Thyroid gland (tissue), 4 donors: ENCODE measurements around the gene PAXX. TPM values are rescaled to one million over a fixed set of nuclear protein-coding genes. Genes with fewer than 3 reads are reported as not detected.

Experiments
- DNase-seq, 2 donors: peaks; one replicate each; pipeline ENCODE4 v3.0.0-alpha.2; 2019
- H3K27ac ChIP-seq, 3 donors: fragments of 200-600 bp; sonication (generic); 1 replicate in 2 of 3; 2 replicates in 1 of 3; pipeline ENCODE4 v1.5.1; 2016 to 2019; ENCODE audit warnings: mild to moderate bottlenecking in 1 of 3, moderate library complexity in 1 of 3
- H3K27me3 ChIP-seq: fragments of 200-600 bp; sonication (generic); one replicate; pipeline ENCODE4 v1.5.1; 2019
- H3K36me3 ChIP-seq, 2 donors: fragments of 200-600 bp; sonication (generic); one replicate each; pipeline ENCODE4 v1.5.1; 2016 to 2019
- H3K4me1 ChIP-seq, 2 donors: fragments of 200-600 bp; sonication (generic); one replicate each; pipeline ENCODE4 v1.5.1; 2017 to 2019
- H3K4me3 ChIP-seq, 3 donors: fragments of 200-600 bp; sonication (generic); replicated peaks in 1 of 3; 1 replicate in 2 of 3; 2 replicates in 1 of 3; pipeline ENCODE4 v1.5.1; 2016; ENCODE audit warnings: mild to moderate bottlenecking in 1 of 3
- H3K9me3 ChIP-seq: fragments of 200-600 bp; sonication (generic); one replicate; pipeline ENCODE4 v1.5.1; 2017
- CTCF ChIP-seq, 6 experiments: fragments of 200-600 bp in 3 of 6; fragments of 450-650 bp in 3 of 6; sonication (generic) in 3 of 6; IDR thresholded peaks; one replicate each; pipeline ENCODE4 v1.5.1; 2016 to 2019; ENCODE audit warnings: antibody characterized with exemption in 6 of 6, mild to moderate bottlenecking in 2 of 6, inconsistent platforms in 1 of 6, moderate library complexity in 1 of 6
- POLR2A ChIP-seq, 2 donors: fragments of 450-650 bp; IDR thresholded peaks; one replicate each; pipeline ENCODE4 v1.6.1; 2017; ENCODE audit warnings: antibody characterized with exemption in 2 of 2, mild to moderate bottlenecking in 2 of 2, moderate library complexity in 1 of 2
- WGBS, 2 donors: methylation state at CpG; one replicate each; pipeline ENCODE4 v1.1.5; 2017; 5-methylcytosine and 5-hydroxymethylcytosine counted together
- intact Hi-C: fragments of 100-400 bp; cut with DNase I; formaldehyde crosslinking; loops from one replicate; pipeline ENCODE4 v1.15.1; 2023
- total RNA-seq, 4 donors: library from RNA; depleted of rRNA; stranded (reverse); fragments of >200 nt; gene quantifications; one replicate each; pipeline ENCODE4 v1.2.3, GENCODE V29; 2016

PAXX gene
- total RNA-seq, 4 donors from 2014 or later, result 29.8 to 109 (median 50.7) TPM

GRCh38 chr9:137025517-137025966, 33.3 kb downstream of the PAXX start:
- no peak for TF ChIP-seq POLR2A (IDR thresholded peaks at IDR 0.05)
- TF ChIP-seq CTCF (IDR thresholded peaks at IDR 0.05), result peak in 4 of 6 experiments; percentile 19 to 38 (median 30)
- Histone ChIP-seq H3K36me3 (peaks cover 0 to 4% of the 10 kb centered on the region in 2 donors), H3K27me3 (no peaks in the 10 kb centered on the region), H3K9me3 (no peaks in the 10 kb centered on the region), H3K4me1 (peaks cover 29 to 42% of the 10 kb centered on the region in 2 donors), H3K4me3 (no peak overlapping the region), H3K27ac (no peak overlapping the region)
- WGBS, 2 donors, result 39 to 100% methylated on average over 1 to 8 of the region's 21 CpGs
- peak; percentile 89 to 93 for DNase-seq
- intact Hi-C loops, result no loop called here

- no peaks in the 10 kb centered on the region for H3K27me3 ChIP-seq
- intact Hi-C loops, result no loop called here
- TF ChIP-seq POLR2A (IDR thresholded peaks at IDR 0.05), result no peak
- TF ChIP-seq CTCF (IDR thresholded peaks at IDR 0.05), result no peak
- H3K4me1 ChIP-seq, result peaks cover 29 to 42% of the 10 kb centered on the region in 2 donors
- no peak for DNase-seq
- no peaks in the 10 kb centered on the region for H3K9me3 ChIP-seq
- H3K36me3 ChIP-seq, result no peaks in the 10 kb centered on the region
- H3K4me3 ChIP-seq, result no peak overlapping the region
- peak overlapping the region in 1 of 3 donors; percentile 32 for H3K27ac ChIP-seq
- 83 to 93% methylated on average over 2 of the region's 2 CpGs for WGBS, 2 donors
These were observed 34.2 kb downstream of the PAXX start for GRCh38 chr9:137026384-137026783.

- Histone ChIP-seq H3K36me3 (no peaks in the 10 kb centered on the region), H3K27ac (peak overlapping the region; percentile 46 to 63 (median 53)), H3K9me3 (no peaks in the 10 kb centered on the region), H3K4me3 (peak overlapping the region in 1 of 3 donors; percentile 49), H3K4me1 (peaks cover 29 to 42% of the 10 kb centered on the region in 2 donors), H3K27me3 (no peaks in the 10 kb centered on the region)
- peak; percentile 78 to 81 for DNase-seq
- WGBS, 2 donors, result 12% methylated on average over 3 of the region's 4 CpGs; no CpG with 5 or more reads in 1 of the 2 donors
- no peak for TF ChIP-seq POLR2A (IDR thresholded peaks at IDR 0.05)
- TF ChIP-seq CTCF (IDR thresholded peaks at IDR 0.05), result no peak
- intact Hi-C loops, result no loop called here
These were observed 34.6 kb downstream of the PAXX start for GRCh38 chr9:137026828-137027227.

- intact Hi-C loops, result no loop called here
- 15 to 22% methylated on average over 5 to 9 of the region's 95 CpGs for WGBS, 2 donors
- H3K9me3 ChIP-seq, result no peaks in the 10 kb centered on the region
- TF ChIP-seq CTCF (IDR thresholded peaks at IDR 0.05), result no peak
- peak in 1 of 2 donors; percentile 39 for TF ChIP-seq POLR2A (IDR thresholded peaks at IDR 0.05)
- DNase-seq, result peak; percentile 37 to 50
- H3K27ac ChIP-seq, result peak within 1 kb of the TSS; percentile 46 to 64 (median 53)
- H3K4me1 ChIP-seq, result peaks cover 29 to 42% of the 10 kb centered on the region in 2 donors
- no peaks in the 10 kb centered on the region for H3K27me3 ChIP-seq
- H3K4me3 ChIP-seq, result peak within 1 kb of the TSS; percentile 22 to 49 (median 49)
- no peaks in the 10 kb centered on the region for H3K36me3 ChIP-seq
These were observed 35.4 kb downstream of the PAXX start, which contains the start of gene ABCA2 for GRCh38 chr9:137027369-137028262. Gene ABCA2, minus strand, starts transcription at chr9:137028237. Its CDS starts 97 bp downstream, at chr9:137028140.
